ENCODE data around the gene TRMT61A. TPM values are rescaled to one million over a fixed set of nuclear protein-coding genes. Genes with fewer than 3 reads are reported as not detected.
A peak's percentile ranks its signal among the peaks of the same experiment; 100 is the strongest.

The TRMT61A gene
- total and polyA plus RNA-seq, 10 of the 15 experiments (the other 5 are each of a cell fraction or from before 2014, with no cell fraction given), result 0.11 to 21.9 (median 11.4) TPM

DNA sequence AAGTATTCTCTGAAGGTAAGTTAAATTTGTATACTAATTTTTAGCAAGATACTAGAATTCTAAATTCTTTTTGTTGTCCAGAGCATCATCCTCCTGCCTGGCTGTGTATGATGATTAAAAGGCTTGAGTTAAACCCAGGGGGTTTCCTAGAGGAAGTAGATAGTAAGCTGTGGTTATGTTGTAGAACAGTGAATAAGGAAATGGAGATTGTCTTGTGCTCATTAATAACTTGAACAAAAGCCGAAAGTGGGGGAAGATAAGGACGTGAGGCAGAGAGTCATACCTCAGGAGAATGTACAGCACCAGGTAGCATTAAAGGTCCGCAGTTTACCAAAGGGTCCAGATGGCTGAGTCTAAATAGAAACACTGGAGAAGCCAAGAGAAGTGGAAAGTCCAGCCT is 48.4 kb upstream of the TRMT61A start (continued):
- no peak for TF ChIP-seq CBX3 (IDR thresholded peaks at IDR 0.05; ENCODE audit: borderline replicate concordance, low read depth)
- peak; percentile 91 for TF ChIP-seq RUNX3 (IDR thresholded peaks at IDR 0.05; ENCODE audit: low read length)
- 0 out of 2 replicates have a peak, but pooled peaks have one; percentile 24 for TF ChIP-seq CREB1 (IDR thresholded peaks at IDR 0.05; ENCODE audit: low read depth)
- TF ChIP-seq, protein P1, sequence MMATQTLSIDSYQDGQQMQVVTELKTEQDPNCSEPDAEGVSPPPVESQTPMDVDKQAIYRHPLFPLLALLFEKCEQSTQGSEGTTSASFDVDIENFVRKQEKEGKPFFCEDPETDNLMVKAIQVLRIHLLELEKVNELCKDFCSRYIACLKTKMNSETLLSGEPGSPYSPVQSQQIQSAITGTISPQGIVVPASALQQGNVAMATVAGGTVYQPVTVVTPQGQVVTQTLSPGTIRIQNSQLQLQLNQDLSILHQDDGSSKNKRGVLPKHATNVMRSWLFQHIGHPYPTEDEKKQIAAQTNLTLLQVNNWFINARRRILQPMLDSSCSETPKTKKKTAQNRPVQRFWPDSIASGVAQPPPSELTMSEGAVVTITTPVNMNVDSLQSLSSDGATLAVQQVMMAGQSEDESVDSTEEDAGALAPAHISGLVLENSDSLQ (IDR thresholded peaks at IDR 0.05), result no peak
- no peak for TF ChIP-seq HDGF (IDR thresholded peaks at IDR 0.05)
- no peak for TF ChIP-seq MAX (IDR thresholded peaks at IDR 0.05; ENCODE audit: low read depth, low read length)
- no peak for TF ChIP-seq TCF7 (IDR thresholded peaks at IDR 0.05; ENCODE audit: borderline replicate concordance)
- TF ChIP-seq RAD51 (IDR thresholded peaks at IDR 0.05), result no peak
- peak; percentile 52; the same call in 1 of the 2 replicates for TF ChIP-seq NFIC (IDR thresholded peaks at IDR 0.05; ENCODE audit: low read depth, low read length)
- TF ChIP-seq ZBTB4 (CRISPR knock-in tag; IDR thresholded peaks at IDR 0.05), result no peak
- TF ChIP-seq DPF2 (IDR thresholded peaks at IDR 0.05), result peak; percentile 56
- TF ChIP-seq SMARCA5 (IDR thresholded peaks at IDR 0.05), result no peak
